GM23338 (cell line): ENCODE measurements around the gene PLAC8. TPM values are rescaled to one million over a fixed set of nuclear protein-coding genes. Genes with fewer than 3 reads are reported as not detected.

Experiments
- ATAC-seq: fragments of 200-7000 bp; cut with Tn5 transposase; 3 replicates; pipeline ENCODE4 v1.9.1; 2020
- DNase-seq: peaks from one replicate; pipeline ENCODE4 v3.0.0-alpha.2; 2015; ENCODE audit warnings: low spot score
- H2AFZ ChIP-seq: fragments of 200-600 bp; sonication (generic); 2 replicates; pipeline ENCODE4 v1.8.0; 2016; ENCODE audit warnings: antibody characterized with exemption, mild to moderate bottlenecking, moderate library complexity
- H3F3A ChIP-seq: fragments of 200-600 bp; sonication (generic); replicated peaks from 2 replicates; pipeline ENCODE4 v1.8.0; 2017; ENCODE audit warnings: antibody characterized with exemption, mixed run types, low read depth
- H3K27ac ChIP-seq: fragments of 200-600 bp; sonication (generic); 2 replicates; pipeline ENCODE4 v1.6.1; 2016; ENCODE audit warnings: low read depth
- H3K27me3 ChIP-seq: fragments of 200-600 bp; sonication (generic); 2 replicates; pipeline ENCODE4 v1.8.0; 2016; ENCODE audit warnings: mild to moderate bottlenecking, mixed run types, moderate library complexity; ENCODE audit not compliant: insufficient read depth
- H3K36me3 ChIP-seq: fragments of 200-600 bp; sonication (generic); 2 replicates; pipeline ENCODE4 v1.8.0; 2016; ENCODE audit warnings: mild to moderate bottlenecking; ENCODE audit not compliant: insufficient read depth
- H3K4me1 ChIP-seq: fragments of 200-600 bp; sonication (generic); 2 replicates; pipeline ENCODE4 v1.8.0; 2016; ENCODE audit warnings: mild to moderate bottlenecking, moderate library complexity; ENCODE audit not compliant: insufficient read depth
- H3K4me2 ChIP-seq: fragments of 200-600 bp; sonication (generic); 2 replicates; pipeline ENCODE4 v1.7.1; 2017; ENCODE audit warnings: mixed run types
- H3K4me3 ChIP-seq: fragments of 200-600 bp; sonication (generic); 2 replicates; pipeline ENCODE4 v1.6.1; 2016; ENCODE audit warnings: mixed run types
- H3K79me2 ChIP-seq: fragments of 200-600 bp; sonication (generic); replicated peaks from 2 replicates; pipeline ENCODE4 v1.8.0; 2017; ENCODE audit warnings: mild to moderate bottlenecking; ENCODE audit not compliant: insufficient read depth
- H3K9me2 ChIP-seq: fragments of 200-600 bp; sonication (generic); 2 replicates; pipeline ENCODE4 v1.8.0; 2017; ENCODE audit not compliant: insufficient read depth
- H4K20me1 ChIP-seq: fragments of 200-600 bp; sonication (generic); replicated peaks from 2 replicates; pipeline ENCODE4 v1.8.0; 2017; ENCODE audit warnings: mild to moderate bottlenecking; ENCODE audit not compliant: insufficient read depth
- H3K27ac Mint-ChIP-seq: 2 replicates; pipeline ENCODE4 v1.8.0; 2020; ENCODE audit warnings: inconsistent platforms, mild to moderate bottlenecking, moderate library complexity, mixed read lengths
- H3K27me3 Mint-ChIP-seq: 3 replicates; pipeline ENCODE4 v1.8.0; 2022; ENCODE audit warnings: low read depth, mild to moderate bottlenecking, moderate library complexity, mixed read lengths, inconsistent platforms; ENCODE audit not compliant: insufficient read depth, poor library complexity
- H3K36me3 Mint-ChIP-seq: 3 replicates; pipeline ENCODE4 v1.8.0; 2021; ENCODE audit warnings: low read depth, mild to moderate bottlenecking, inconsistent platforms, moderate library complexity, mixed read lengths
- H3K4me1 Mint-ChIP-seq: 3 replicates; pipeline ENCODE4 v1.8.0; 2020; ENCODE audit warnings: mild to moderate bottlenecking, inconsistent platforms, mixed read lengths
- H3K4me3 Mint-ChIP-seq: 3 replicates; pipeline ENCODE4 v1.8.0; 2021; ENCODE audit warnings: moderate library complexity, mild to moderate bottlenecking, inconsistent platforms, mixed read lengths
- H3K9me3 Mint-ChIP-seq: 3 replicates; pipeline ENCODE4 v1.8.0; 2020; ENCODE audit warnings: moderate library complexity, mild to moderate bottlenecking, inconsistent platforms, mixed read lengths
- CREB1 ChIP-seq: fragments of 250-450 bp; sonication (Bioruptor Pico); IDR thresholded peaks from 2 replicates; pipeline ENCODE4 v1.5.0; 2020; ENCODE audit warnings: low read depth, mild to moderate bottlenecking, moderate library complexity
- EZH2 ChIP-seq: fragments of 200-600 bp; sonication (generic); IDR thresholded peaks from one replicate; pipeline ENCODE4 v1.8.0; 2017; ENCODE audit warnings: antibody characterized with exemption, mild to moderate bottlenecking, low read depth; ENCODE audit not compliant: unreplicated experiment
- EZH2phosphoT487 ChIP-seq: fragments of 200-600 bp; sonication (generic); IDR thresholded peaks from one replicate; pipeline ENCODE4 v1.8.1; 2018; ENCODE audit warnings: antibody characterized with exemption; ENCODE audit not compliant: unreplicated experiment
- JUNB ChIP-seq: IDR thresholded peaks from one replicate; pipeline ENCODE4 v1.6.1; 2016; ENCODE audit warnings: antibody characterized with exemption; ENCODE audit not compliant: unreplicated experiment
- NANOG ChIP-seq: IDR thresholded peaks from 2 replicates; pipeline ENCODE4 v1.6.1; 2016; ENCODE audit warnings: antibody characterized with exemption, borderline replicate concordance
- POLR2AphosphoS5 ChIP-seq: IDR thresholded peaks from 2 replicates; pipeline ENCODE4 v1.6.1; 2016; ENCODE audit warnings: antibody characterized with exemption, low read depth
- STAT1 ChIP-seq: IDR thresholded peaks from one replicate; pipeline ENCODE4 v1.6.1; 2016; ENCODE audit warnings: antibody characterized with exemption; ENCODE audit not compliant: unreplicated experiment
- ZNF114 ChIP-seq: fragments of 250-450 bp; sonication (Bioruptor Pico); IDR thresholded peaks from 2 replicates; pipeline ENCODE4 v1.5.0; 2020; ENCODE audit warnings: mild to moderate bottlenecking, moderate library complexity
- ZNF331 ChIP-seq: fragments of 250-450 bp; sonication (Bioruptor Pico); IDR thresholded peaks from 2 replicates; pipeline ENCODE4 v1.5.0; 2020; ENCODE audit warnings: low read depth, mild to moderate bottlenecking, moderate library complexity
- polyA plus RNA-seq: library from polyadenylated mRNA; unstranded; fragments of >200 nt; fragmentation: Nextera tagmentation; extraction: Ambion mirVana; gene quantifications from 2 replicates; pipeline ENCODE4 v1.2.1, GENCODE V29; 2016
- total RNA-seq: library from RNA; depleted of rRNA; stranded (reverse); fragments of >200 nt; shearing (Covaris generic); gene quantifications from 2 replicates; pipeline ENCODE4 v1.2.3, GENCODE V29; 2014
- TF ChIP-seq, protein P1 (sequence below): fragments of 250-450 bp; sonication (Bioruptor Pico); IDR thresholded peaks from 2 replicates; pipeline ENCODE4 v1.5.0; 2020; ENCODE audit warnings: mild to moderate bottlenecking, moderate library complexity
- TF ChIP-seq, protein P2 (sequence below): IDR thresholded peaks from 2 replicates; pipeline ENCODE4 v1.6.1; 2016; ENCODE audit warnings: antibody characterized with exemption
- TF ChIP-seq, protein P3 (sequence below): IDR thresholded peaks from one replicate; pipeline ENCODE4 v1.6.1; 2018; ENCODE audit warnings: antibody characterized with exemption; ENCODE audit not compliant: unreplicated experiment
- TF ChIP-seq, protein P4 (sequence below), 2 experiments: fragments of 200-600 bp in 1 of 2; sonication (generic) in 1 of 2; conservative IDR thresholded peaks; 2 replicates each; pipeline versions ENCODE4 v1.5.1 to v1.6.1; 2016 to 2017; ENCODE audit warnings: antibody characterized with exemption in 2 of 2, low read depth in 2 of 2, mild to moderate bottlenecking in 2 of 2, moderate library complexity in 1 of 2

Gene PLAC8
- total and polyA plus RNA-seq, 2 experiments from 2014 or later: 0.83 to 1.6 TPM

DNA sequence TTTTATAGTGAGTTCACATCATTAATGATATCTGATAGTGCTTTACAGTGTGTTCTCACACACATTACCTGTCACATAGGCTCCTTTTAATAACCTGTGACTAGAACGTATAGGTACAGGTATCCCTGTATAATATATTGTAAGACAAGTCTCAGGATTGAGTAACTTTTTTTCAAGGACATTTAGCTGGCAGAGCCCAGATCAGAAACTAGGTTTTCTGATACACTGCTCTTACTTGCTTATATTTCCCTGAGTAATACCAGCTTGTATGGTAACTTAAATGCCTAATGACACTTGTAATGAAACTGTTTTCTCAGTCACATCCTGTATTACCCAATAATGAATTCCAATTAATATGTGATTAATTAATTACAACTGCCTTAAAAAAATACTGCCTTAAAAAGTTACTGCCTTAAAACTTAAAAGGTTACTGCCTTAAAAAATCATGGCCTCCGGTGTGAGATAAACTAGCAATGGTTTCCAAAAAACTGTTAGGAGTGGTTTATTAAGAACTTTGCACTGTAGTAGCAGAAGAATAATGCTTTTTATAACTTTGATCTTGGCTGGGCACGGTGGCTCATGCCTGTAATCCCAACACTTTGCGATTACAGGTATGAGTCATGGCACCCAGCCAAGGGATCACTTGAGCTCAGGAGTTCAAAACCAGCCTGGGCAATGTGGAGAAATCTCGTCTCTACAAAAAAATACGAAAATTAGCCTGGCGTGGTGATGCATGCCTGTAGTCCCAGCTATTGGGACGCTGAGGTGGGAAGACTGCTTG is 67.6 kb downstream of the PLAC8 start:
- Mint-ChIP-seq H3K4me3 (no peak overlapping the region), H3K27ac (no peak overlapping the region), H3K27me3 (no peaks in the 10 kb centered on the region), H3K36me3 (0 out of 3 replicates have a peak, but pooled peaks cover 11% of the 10 kb centered on the region), H3K9me3 (no peaks in the 10 kb centered on the region), H3K4me1 (no peaks in the 10 kb centered on the region)
- Histone ChIP-seq H3K79me2 (peaks cover 9% of the 10 kb centered on the region), H3K4me3 (no peak overlapping the region), H2AFZ (no peak overlapping the region), H4K20me1 (peaks cover 6% of the 10 kb centered on the region), H3K4me2 (no peak overlapping the region), H3K27ac (no peak overlapping the region), H3K27me3 (no peaks in the 10 kb centered on the region), H3F3A (no peaks in the 10 kb centered on the region), H3K9me2 (no peaks in the 10 kb centered on the region), H3K36me3 (no peaks in the 10 kb centered on the region), H3K4me1 (no peaks in the 10 kb centered on the region)
- TF ChIP-seq CREB1 (no peak), EZH2phosphoT487 (no peak), ZNF114 (no peak), NANOG (no peak), ZNF331 (CRISPR knock-in tag) (no peak), JUNB (no peak), EZH2 (no peak), STAT1 (no peak), POLR2AphosphoS5 (no peak)
- TF ChIP-seq, protein P1, sequence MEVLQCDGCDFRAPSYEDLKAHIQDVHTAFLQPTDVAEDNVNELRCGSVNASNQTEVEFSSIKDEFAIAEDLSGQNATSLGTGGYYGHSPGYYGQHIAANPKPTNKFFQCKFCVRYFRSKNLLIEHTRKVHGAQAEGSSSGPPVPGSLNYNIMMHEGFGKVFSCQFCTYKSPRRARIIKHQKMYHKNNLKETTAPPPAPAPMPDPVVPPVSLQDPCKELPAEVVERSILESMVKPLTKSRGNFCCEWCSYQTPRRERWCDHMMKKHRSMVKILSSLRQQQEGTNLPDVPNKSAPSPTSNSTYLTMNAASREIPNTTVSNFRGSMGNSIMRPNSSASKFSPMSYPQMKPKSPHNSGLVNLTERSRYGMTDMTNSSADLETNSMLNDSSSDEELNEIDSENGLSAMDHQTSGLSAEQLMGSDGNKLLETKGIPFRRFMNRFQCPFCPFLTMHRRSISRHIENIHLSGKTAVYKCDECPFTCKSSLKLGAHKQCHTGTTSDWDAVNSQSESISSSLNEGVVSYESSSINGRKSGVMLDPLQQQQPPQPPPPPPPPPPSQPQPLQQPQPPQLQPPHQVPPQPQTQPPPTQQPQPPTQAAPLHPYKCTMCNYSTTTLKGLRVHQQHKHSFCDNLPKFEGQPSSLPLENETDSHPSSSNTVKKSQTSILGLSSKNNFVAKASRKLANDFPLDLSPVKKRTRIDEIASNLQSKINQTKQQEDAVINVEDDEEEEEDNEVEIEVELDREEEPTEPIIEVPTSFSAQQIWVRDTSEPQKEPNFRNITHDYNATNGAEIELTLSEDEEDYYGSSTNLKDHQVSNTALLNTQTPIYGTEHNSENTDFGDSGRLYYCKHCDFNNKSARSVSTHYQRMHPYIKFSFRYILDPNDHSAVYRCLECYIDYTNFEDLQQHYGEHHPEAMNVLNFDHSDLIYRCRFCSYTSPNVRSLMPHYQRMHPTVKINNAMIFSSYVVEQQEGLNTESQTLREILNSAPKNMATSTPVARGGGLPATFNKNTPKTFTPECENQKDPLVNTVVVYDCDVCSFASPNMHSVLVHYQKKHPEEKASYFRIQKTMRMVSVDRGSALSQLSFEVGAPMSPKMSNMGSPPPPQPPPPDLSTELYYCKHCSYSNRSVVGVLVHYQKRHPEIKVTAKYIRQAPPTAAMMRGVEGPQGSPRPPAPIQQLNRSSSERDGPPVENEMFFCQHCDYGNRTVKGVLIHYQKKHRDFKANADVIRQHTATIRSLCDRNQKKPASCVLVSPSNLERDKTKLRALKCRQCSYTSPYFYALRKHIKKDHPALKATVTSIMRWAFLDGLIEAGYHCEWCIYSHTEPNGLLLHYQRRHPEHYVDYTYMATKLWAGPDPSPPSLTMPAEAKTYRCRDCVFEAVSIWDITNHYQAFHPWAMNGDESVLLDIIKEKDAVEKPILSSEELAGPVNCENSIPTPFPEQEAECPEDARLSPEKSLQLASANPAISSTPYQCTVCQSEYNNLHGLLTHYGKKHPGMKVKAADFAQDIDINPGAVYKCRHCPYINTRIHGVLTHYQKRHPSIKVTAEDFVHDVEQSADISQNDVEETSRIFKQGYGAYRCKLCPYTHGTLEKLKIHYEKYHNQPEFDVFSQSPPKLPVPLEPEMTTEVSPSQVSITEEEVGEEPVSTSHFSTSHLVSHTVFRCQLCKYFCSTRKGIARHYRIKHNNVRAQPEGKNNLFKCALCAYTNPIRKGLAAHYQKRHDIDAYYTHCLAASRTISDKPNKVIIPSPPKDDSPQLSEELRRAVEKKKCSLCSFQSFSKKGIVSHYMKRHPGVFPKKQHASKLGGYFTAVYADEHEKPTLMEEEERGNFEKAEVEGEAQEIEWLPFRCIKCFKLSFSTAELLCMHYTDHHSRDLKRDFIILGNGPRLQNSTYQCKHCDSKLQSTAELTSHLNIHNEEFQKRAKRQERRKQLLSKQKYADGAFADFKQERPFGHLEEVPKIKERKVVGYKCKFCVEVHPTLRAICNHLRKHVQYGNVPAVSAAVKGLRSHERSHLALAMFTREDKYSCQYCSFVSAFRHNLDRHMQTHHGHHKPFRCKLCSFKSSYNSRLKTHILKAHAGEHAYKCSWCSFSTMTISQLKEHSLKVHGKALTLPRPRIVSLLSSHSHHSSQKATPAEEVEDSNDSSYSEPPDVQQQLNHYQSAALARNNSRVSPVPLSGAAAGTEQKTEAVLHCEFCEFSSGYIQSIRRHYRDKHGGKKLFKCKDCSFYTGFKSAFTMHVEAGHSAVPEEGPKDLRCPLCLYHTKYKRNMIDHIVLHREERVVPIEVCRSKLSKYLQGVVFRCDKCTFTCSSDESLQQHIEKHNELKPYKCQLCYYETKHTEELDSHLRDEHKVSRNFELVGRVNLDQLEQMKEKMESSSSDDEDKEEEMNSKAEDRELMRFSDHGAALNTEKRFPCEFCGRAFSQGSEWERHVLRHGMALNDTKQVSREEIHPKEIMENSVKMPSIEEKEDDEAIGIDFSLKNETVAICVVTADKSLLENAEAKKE (CRISPR knock-in tag): no peak
- TF ChIP-seq, protein P2, sequence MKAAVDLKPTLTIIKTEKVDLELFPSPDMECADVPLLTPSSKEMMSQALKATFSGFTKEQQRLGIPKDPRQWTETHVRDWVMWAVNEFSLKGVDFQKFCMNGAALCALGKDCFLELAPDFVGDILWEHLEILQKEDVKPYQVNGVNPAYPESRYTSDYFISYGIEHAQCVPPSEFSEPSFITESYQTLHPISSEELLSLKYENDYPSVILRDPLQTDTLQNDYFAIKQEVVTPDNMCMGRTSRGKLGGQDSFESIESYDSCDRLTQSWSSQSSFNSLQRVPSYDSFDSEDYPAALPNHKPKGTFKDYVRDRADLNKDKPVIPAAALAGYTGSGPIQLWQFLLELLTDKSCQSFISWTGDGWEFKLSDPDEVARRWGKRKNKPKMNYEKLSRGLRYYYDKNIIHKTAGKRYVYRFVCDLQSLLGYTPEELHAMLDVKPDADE: no peak
- TF ChIP-seq, protein P3, sequence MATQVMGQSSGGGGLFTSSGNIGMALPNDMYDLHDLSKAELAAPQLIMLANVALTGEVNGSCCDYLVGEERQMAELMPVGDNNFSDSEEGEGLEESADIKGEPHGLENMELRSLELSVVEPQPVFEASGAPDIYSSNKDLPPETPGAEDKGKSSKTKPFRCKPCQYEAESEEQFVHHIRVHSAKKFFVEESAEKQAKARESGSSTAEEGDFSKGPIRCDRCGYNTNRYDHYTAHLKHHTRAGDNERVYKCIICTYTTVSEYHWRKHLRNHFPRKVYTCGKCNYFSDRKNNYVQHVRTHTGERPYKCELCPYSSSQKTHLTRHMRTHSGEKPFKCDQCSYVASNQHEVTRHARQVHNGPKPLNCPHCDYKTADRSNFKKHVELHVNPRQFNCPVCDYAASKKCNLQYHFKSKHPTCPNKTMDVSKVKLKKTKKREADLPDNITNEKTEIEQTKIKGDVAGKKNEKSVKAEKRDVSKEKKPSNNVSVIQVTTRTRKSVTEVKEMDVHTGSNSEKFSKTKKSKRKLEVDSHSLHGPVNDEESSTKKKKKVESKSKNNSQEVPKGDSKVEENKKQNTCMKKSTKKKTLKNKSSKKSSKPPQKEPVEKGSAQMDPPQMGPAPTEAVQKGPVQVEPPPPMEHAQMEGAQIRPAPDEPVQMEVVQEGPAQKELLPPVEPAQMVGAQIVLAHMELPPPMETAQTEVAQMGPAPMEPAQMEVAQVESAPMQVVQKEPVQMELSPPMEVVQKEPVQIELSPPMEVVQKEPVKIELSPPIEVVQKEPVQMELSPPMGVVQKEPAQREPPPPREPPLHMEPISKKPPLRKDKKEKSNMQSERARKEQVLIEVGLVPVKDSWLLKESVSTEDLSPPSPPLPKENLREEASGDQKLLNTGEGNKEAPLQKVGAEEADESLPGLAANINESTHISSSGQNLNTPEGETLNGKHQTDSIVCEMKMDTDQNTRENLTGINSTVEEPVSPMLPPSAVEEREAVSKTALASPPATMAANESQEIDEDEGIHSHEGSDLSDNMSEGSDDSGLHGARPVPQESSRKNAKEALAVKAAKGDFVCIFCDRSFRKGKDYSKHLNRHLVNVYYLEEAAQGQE: no peak
- TF ChIP-seq, protein P4, sequence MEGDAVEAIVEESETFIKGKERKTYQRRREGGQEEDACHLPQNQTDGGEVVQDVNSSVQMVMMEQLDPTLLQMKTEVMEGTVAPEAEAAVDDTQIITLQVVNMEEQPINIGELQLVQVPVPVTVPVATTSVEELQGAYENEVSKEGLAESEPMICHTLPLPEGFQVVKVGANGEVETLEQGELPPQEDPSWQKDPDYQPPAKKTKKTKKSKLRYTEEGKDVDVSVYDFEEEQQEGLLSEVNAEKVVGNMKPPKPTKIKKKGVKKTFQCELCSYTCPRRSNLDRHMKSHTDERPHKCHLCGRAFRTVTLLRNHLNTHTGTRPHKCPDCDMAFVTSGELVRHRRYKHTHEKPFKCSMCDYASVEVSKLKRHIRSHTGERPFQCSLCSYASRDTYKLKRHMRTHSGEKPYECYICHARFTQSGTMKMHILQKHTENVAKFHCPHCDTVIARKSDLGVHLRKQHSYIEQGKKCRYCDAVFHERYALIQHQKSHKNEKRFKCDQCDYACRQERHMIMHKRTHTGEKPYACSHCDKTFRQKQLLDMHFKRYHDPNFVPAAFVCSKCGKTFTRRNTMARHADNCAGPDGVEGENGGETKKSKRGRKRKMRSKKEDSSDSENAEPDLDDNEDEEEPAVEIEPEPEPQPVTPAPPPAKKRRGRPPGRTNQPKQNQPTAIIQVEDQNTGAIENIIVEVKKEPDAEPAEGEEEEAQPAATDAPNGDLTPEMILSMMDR (conservative IDR thresholded peaks at IDR 0.05; ENCODE audit: low read depth in 2 of 2): no peak
- ATAC-seq (no peak), DNase-seq (no peak)
